Measurements from ENCODE around the gene C2.

The C2 gene

GRCh38 chr6:31927242-31927862 lies at the start of gene C2:
Gene C2, plus strand, starts transcription at chr6:31927717. Its CDS starts 36 bp downstream, at chr6:31927753.
- no peak for DNase-seq

GRCh38 chr6:31878222-31878621 lies 49.3 kb upstream of the C2 start:
- no peak for DNase-seq

GRCh38 chr6:31878726-31879125 lies 48.8 kb upstream of the C2 start, which contains the start of gene SLC44A4:
Gene SLC44A4, minus strand, starts transcription at chr6:31878997. Its CDS starts 17 bp downstream, at chr6:31878980.
- DNase-seq, result no peak

GRCh38 chr6:31879143-31879542 lies 48.4 kb upstream of the C2 start:
- DNase-seq, result no peak

- DNase-seq, result no peak
Observed at GRCh38 chr6:31879901-31880300, 47.6 kb upstream of the C2 start.

GRCh38 chr6:31880616-31881015 lies 46.9 kb upstream of the C2 start:
- no peak for DNase-seq

GRCh38 chr6:31881136-31881859 lies 46.2 kb upstream of the C2 start:
- no peak for DNase-seq

- no peak for DNase-seq
Observed at GRCh38 chr6:31882344-31882743, 45.2 kb upstream of the C2 start.

- no peak for DNase-seq
Observed at GRCh38 chr6:31883676-31884075, 43.8 kb upstream of the C2 start.

GRCh38 chr6:31884528-31885035 lies 42.9 kb upstream of the C2 start:
- no peak for DNase-seq

- no peak for DNase-seq
Observed at GRCh38 chr6:31886541-31886991, 41.0 kb upstream of the C2 start.

GRCh38 chr6:31887173-31888007 lies 40.1 kb upstream of the C2 start:
- no peak for DNase-seq

GRCh38 chr6:31888276-31889258 lies 39.0 kb upstream of the C2 start:
- no peak for DNase-seq

- no peak for DNase-seq
Observed at GRCh38 chr6:31889331-31889972, 38.1 kb upstream of the C2 start.

- DNase-seq, result no peak
Observed at GRCh38 chr6:31892821-31893220, 34.7 kb upstream of the C2 start.

- DNase-seq, result no peak
Observed at GRCh38 chr6:31896493-31896855, 31.0 kb upstream of the C2 start.

GRCh38 chr6:31896856-31897611 lies 30.5 kb upstream of the C2 start:
- no peak for DNase-seq

GRCh38 chr6:31897612-31898382 lies 29.7 kb upstream of the C2 start, which contains the start of gene EHMT2:
Gene EHMT2, minus strand, starts transcription at chr6:31897698. Its CDS starts 21 bp downstream, at chr6:31897677.
- DNase-seq, result peak; percentile 29

- peak; percentile 18 for DNase-seq
Observed at GRCh38 chr6:31898383-31899011, 29.0 kb upstream of the C2 start.
